ENCODE results near the gene KRTAP16-1.

The KRTAP16-1 gene

DNA sequence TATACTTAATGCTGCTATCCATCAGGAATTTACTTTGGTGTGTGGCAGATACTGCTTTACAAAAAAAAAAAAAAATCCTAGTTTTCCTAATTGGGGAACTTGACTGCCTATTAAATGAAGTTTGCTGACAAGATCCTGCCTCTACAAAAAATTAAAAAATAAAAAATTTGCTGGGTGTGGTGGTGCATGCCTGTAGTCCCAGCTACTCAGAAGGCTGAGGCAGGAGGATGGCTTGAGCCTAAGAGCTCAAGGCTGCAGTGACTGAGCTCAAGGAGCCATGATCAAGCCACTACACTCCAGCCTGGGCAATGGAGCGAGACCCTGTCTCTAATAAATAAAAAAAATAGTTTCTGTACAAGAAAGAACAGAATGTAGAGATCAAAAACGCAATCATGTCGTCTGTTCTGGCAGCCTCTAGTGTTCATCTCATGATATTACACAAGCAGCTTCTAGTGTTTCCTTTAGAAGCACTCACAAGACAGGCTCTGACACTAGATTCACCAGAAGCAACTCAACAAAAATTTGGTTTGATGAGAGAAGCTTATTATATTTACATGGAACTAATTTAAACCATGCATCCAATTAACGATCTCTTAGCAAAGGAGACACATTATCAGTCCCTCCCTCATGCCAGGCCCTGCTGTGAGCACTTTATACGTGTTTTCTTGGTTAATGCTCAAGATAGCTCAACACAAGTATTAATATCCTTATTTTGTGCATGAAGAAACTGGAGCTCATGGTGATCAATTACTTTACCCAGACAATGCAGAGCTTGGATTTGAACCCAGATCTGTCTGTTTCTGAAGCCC lies 13.2 kb upstream of the KRTAP16-1 start:
- Histone ChIP-seq H4K91ac (ENCODE audit: low read length) (no peak overlapping the region), H3K9me3 (ENCODE audit: control insufficient read depth, low read length) (peaks cover 7% of the 10 kb centered on the region), H3K14ac (ENCODE audit: low read length in 2 of 2) (no peak overlapping the region), H3K4me3 (ENCODE audit: insufficient read depth in 1 of 2, low read depth in 1 of 2, low read length in 2 of 2) (no peak overlapping the region), H3K4ac (ENCODE audit: low read depth in 1 of 2, low read length in 2 of 2) (no peak overlapping the region), H3K23ac (ENCODE audit: low read length in 2 of 2) (no peak overlapping the region), H2BK5ac (ENCODE audit: low read depth, low read length, poor library complexity, severe bottlenecking) (no peak overlapping the region), H2AFZ (ENCODE audit: low read depth, low read length) (no peak overlapping the region), H2AK5ac (ENCODE audit: low read length, severe bottlenecking) (peak overlapping the region; percentile 89), H3K4me1 (ENCODE audit: control insufficient read depth, insufficient read depth, low read depth, low read length) (peaks cover 5% of the 10 kb centered on the region), H4K8ac (ENCODE audit: low read length) (no peak overlapping the region), H3K79me1 (replicated peaks; ENCODE audit: low read length, poor library complexity, severe bottlenecking) (no peaks in the 10 kb centered on the region), H2BK15ac (ENCODE audit: low read depth, poor library complexity, severe bottlenecking) (no peak overlapping the region), H3K18ac (ENCODE audit: low read depth in 1 of 2, low read length in 2 of 2) (no peak overlapping the region), H2BK12ac (ENCODE audit: low read length in 2 of 2) (no peak overlapping the region), H3K27me3 (ENCODE audit: control insufficient read depth in 1 of 2, insufficient read depth in 1 of 2, low read length in 2 of 2) (no peaks in the 10 kb centered on the region), H3K27ac (ENCODE audit: low read length, poor library complexity, severe bottlenecking) (no peak overlapping the region), H3K36me3 (ENCODE audit: control insufficient read depth in 1 of 2, insufficient read depth in 2 of 2, low read depth in 1 of 2, low read length in 2 of 2) (no peaks in the 10 kb centered on the region), H2BK120ac (ENCODE audit: low read depth, low read length) (no peak overlapping the region), H3K4me2 (ENCODE audit: low read length, poor library complexity, severe bottlenecking) (no peak overlapping the region), H3K9ac (ENCODE audit: low read length) (peak overlapping the region; percentile 45)
- 41% methylated on average over 4 of the region's 5 CpGs for WGBS
- peak; percentile 60 for DNase-seq

DNA sequence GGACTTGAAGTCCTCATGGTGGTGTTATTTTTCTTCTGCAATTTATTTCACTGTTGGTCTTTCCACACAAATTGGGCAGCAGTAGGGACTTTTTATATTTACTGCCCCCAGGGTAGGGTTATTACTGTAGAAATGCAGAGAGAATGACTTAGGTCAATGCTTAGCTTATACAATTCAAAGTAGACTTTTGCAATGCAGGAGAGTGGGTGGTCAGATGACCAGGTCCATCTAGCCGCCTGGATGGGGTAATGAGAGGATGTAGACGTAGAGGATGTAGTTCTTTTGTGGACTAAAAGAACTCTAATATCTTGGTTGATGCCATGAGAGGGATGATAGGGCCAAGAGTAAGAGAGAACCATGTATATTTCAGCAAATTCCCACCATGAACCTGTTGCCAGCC lies 9.1 kb upstream of the KRTAP16-1 start:
- Histone ChIP-seq H2BK12ac (ENCODE audit: low read length in 2 of 2) (no peak overlapping the region), H2BK15ac (ENCODE audit: low read depth, poor library complexity, severe bottlenecking) (no peak overlapping the region), H3K4me3 (ENCODE audit: insufficient read depth in 1 of 2, low read depth in 1 of 2, low read length in 2 of 2) (no peak overlapping the region), H3K9me3 (ENCODE audit: control insufficient read depth, low read length) (peaks cover 7% of the 10 kb centered on the region), H3K27ac (ENCODE audit: low read length, poor library complexity, severe bottlenecking) (no peak overlapping the region), H3K79me1 (replicated peaks; ENCODE audit: low read length, poor library complexity, severe bottlenecking) (no peaks in the 10 kb centered on the region), H3K4me2 (ENCODE audit: low read length, poor library complexity, severe bottlenecking) (no peak overlapping the region), H2BK120ac (ENCODE audit: low read depth, low read length) (no peak overlapping the region), H2AFZ (ENCODE audit: low read depth, low read length) (no peak overlapping the region), H2BK5ac (ENCODE audit: low read depth, low read length, poor library complexity, severe bottlenecking) (no peak overlapping the region), H4K91ac (ENCODE audit: low read length) (no peak overlapping the region), H3K4me1 (ENCODE audit: control insufficient read depth, insufficient read depth, low read depth, low read length) (peaks cover 5% of the 10 kb centered on the region), H2AK5ac (ENCODE audit: low read length, severe bottlenecking) (no peak overlapping the region), H3K4ac (ENCODE audit: low read depth in 1 of 2, low read length in 2 of 2) (no peak overlapping the region), H3K18ac (ENCODE audit: low read depth in 1 of 2, low read length in 2 of 2) (no peak overlapping the region), H3K27me3 (ENCODE audit: control insufficient read depth in 1 of 2, insufficient read depth in 1 of 2, low read length in 2 of 2) (peaks cover 0 to 20% of the 10 kb centered on the region in 2 experiments), H3K14ac (ENCODE audit: low read length in 2 of 2) (no peak overlapping the region), H4K8ac (ENCODE audit: low read length) (no peak overlapping the region), H3K23ac (ENCODE audit: low read length in 2 of 2) (no peak overlapping the region), H3K36me3 (ENCODE audit: control insufficient read depth in 1 of 2, insufficient read depth in 2 of 2, low read depth in 1 of 2, low read length in 2 of 2) (no peaks in the 10 kb centered on the region), H3K9ac (ENCODE audit: low read length) (no peak overlapping the region)
- 77% methylated on average over 2 of the region's 2 CpGs for WGBS
- DNase-seq: no peak

DNA sequence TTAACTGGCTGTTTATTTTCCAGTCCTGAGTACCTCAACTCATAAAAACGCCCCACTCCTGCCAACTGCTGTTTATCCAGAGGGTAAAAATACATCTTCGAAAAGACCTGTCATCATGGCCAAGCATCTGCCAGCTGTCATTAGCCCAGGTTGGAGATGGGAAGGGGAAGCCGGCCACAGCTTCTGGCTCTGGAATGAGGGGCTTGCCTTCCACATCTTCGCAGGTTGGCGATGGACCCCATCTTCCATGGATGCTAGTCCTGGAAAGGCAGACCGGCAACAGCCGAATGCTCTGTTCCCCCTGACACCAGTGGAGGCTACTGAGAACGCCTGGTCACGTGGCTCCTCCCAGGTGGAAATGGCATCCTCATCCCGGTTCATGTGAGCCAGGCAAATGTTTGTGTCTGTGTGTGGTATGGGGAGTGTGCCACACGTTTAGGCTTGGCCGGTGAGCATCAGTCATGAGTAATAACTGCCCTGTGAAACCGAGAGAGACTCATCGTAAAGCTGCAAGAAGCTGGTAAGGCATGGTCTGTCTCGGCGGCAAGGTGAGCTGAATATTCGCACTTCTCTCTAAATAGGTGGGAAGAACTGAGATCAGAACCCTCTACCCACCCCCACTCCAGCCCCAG lies 6.8 kb upstream of the KRTAP16-1 start:
- no peak overlapping the region for H3K4me3 ChIP-seq (ENCODE audit: insufficient read depth in 1 of 2, low read depth in 1 of 2, low read length in 2 of 2)
- H3K9me3 ChIP-seq (ENCODE audit: control insufficient read depth, low read length): peaks cover 7% of the 10 kb centered on the region
- H3K9ac ChIP-seq (ENCODE audit: low read length): no peak overlapping the region
- H3K18ac ChIP-seq (ENCODE audit: low read depth in 1 of 2, low read length in 2 of 2): no peak overlapping the region
- peak overlapping the region; percentile 86 for H4K91ac ChIP-seq (ENCODE audit: low read length)
- H2AFZ ChIP-seq (ENCODE audit: low read depth, low read length): no peak overlapping the region
- H4K8ac ChIP-seq (ENCODE audit: low read length): no peak overlapping the region
- peak overlapping the region; percentile 36 for H2BK15ac ChIP-seq (ENCODE audit: low read depth, poor library complexity, severe bottlenecking)
- no peak overlapping the region for H3K23ac ChIP-seq (ENCODE audit: low read length in 2 of 2)
- H2BK12ac ChIP-seq (ENCODE audit: low read length in 2 of 2): no peak overlapping the region
- H2BK5ac ChIP-seq (ENCODE audit: low read depth, low read length, poor library complexity, severe bottlenecking): peak overlapping the region; percentile 70
- peak overlapping the region; percentile 47 for H2AK5ac ChIP-seq (ENCODE audit: low read length, severe bottlenecking)
- H3K36me3 ChIP-seq (ENCODE audit: control insufficient read depth in 1 of 2, insufficient read depth in 2 of 2, low read depth in 1 of 2, low read length in 2 of 2): no peaks in the 10 kb centered on the region
- H3K79me1 ChIP-seq (replicated peaks; ENCODE audit: low read length, poor library complexity, severe bottlenecking): no peaks in the 10 kb centered on the region
- no peak overlapping the region for H3K14ac ChIP-seq (ENCODE audit: low read length in 2 of 2)
- no peaks in the 10 kb centered on the region for H3K4me1 ChIP-seq (ENCODE audit: control insufficient read depth, insufficient read depth, low read depth, low read length)
- H2BK120ac ChIP-seq (ENCODE audit: low read depth, low read length): no peak overlapping the region
- H3K27me3 ChIP-seq (ENCODE audit: control insufficient read depth in 1 of 2, insufficient read depth in 1 of 2, low read length in 2 of 2): peaks cover 0 to 31% of the 10 kb centered on the region in 2 experiments
- H3K4ac ChIP-seq (ENCODE audit: low read depth in 1 of 2, low read length in 2 of 2): no peak overlapping the region
- H3K4me2 ChIP-seq (ENCODE audit: low read length, poor library complexity, severe bottlenecking): no peak overlapping the region
- no peak overlapping the region for H3K27ac ChIP-seq (ENCODE audit: low read length, poor library complexity, severe bottlenecking)
- DNase-seq: no peak
- 78% methylated on average over 16 of the region's 17 CpGs for WGBS

DNA sequence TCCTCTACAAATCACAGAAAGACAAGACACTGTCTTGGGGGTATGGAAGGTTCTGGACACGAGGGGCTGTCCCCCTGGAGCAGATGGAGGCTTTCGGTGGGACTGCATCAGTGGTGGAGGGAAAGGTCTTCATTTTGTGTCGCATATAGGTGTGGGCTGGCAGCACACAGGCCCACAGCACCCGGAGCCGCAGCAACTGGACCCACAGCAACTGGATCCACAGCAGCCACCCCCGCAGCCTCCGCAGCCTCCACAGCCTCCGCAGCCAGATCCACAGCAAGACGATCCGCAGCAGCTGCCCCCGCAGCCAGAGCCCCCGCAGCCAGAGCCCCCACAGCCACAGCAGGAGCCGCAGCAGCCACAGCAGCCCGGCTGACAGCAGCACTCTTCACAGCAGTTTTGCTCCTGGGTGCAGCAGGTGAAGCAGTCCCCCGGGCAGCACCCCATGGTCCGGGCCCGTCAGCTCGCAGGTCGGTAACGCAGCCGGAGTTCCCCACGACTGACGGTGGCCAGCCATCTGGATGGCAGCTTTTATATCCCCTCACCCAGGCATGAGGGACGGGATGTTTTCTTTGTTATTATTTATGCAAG lies 6.2 kb upstream of the KRTAP16-1 start, which contains the start of gene KRTAP17-1:
Gene KRTAP17-1 (minus strand): TSS at position 507 of the 591 bp plus-strand sequence. CDS start 60 bp downstream, at position 447.
- Histone ChIP-seq H2BK120ac (ENCODE audit: low read depth, low read length) (no peak within 1 kb of the TSS), H3K23ac (ENCODE audit: low read length in 2 of 2) (no peak within 1 kb of the TSS), H2BK5ac (ENCODE audit: low read depth, low read length, poor library complexity, severe bottlenecking) (peak within 1 kb of the TSS; percentile 70), H3K4ac (ENCODE audit: low read depth in 1 of 2, low read length in 2 of 2) (no peak within 1 kb of the TSS), H3K4me3 (ENCODE audit: insufficient read depth in 1 of 2, low read depth in 1 of 2, low read length in 2 of 2) (no peak within 1 kb of the TSS), H2AFZ (ENCODE audit: low read depth, low read length) (no peak within 1 kb of the TSS), H4K8ac (ENCODE audit: low read length) (no peak within 1 kb of the TSS), H2AK5ac (ENCODE audit: low read length, severe bottlenecking) (peak within 1 kb of the TSS; percentile 47), H3K14ac (ENCODE audit: low read length in 2 of 2) (peak within 1 kb of the TSS in 1 of 2 experiments; percentile 7), H3K27me3 (ENCODE audit: control insufficient read depth in 1 of 2, insufficient read depth in 1 of 2, low read length in 2 of 2) (peaks cover 0 to 31% of the 10 kb centered on the region in 2 experiments), H3K18ac (ENCODE audit: low read depth in 1 of 2, low read length in 2 of 2) (no peak within 1 kb of the TSS), H2BK15ac (ENCODE audit: low read depth, poor library complexity, severe bottlenecking) (peak within 1 kb of the TSS; percentile 36), H2BK12ac (ENCODE audit: low read length in 2 of 2) (no peak within 1 kb of the TSS), H3K4me1 (ENCODE audit: control insufficient read depth, insufficient read depth, low read depth, low read length) (no peaks in the 10 kb centered on the region), H3K9me3 (ENCODE audit: control insufficient read depth, low read length) (peaks cover 7% of the 10 kb centered on the region), H3K9ac (ENCODE audit: low read length) (no peak within 1 kb of the TSS), H3K79me1 (replicated peaks; ENCODE audit: low read length, poor library complexity, severe bottlenecking) (no peaks in the 10 kb centered on the region), H4K91ac (ENCODE audit: low read length) (peak within 1 kb of the TSS; percentile 86), H3K4me2 (ENCODE audit: low read length, poor library complexity, severe bottlenecking) (no peak within 1 kb of the TSS), H3K27ac (ENCODE audit: low read length, poor library complexity, severe bottlenecking) (no peak within 1 kb of the TSS), H3K36me3 (ENCODE audit: control insufficient read depth in 1 of 2, insufficient read depth in 2 of 2, low read depth in 1 of 2, low read length in 2 of 2) (no peaks in the 10 kb centered on the region)
- WGBS: 95% methylated on average over 20 of the region's 24 CpGs
- no peak for DNase-seq

Data from mesenchymal stem cell (in vitro differentiated cells and primary cell).